Peyer's patch (tissue), 4 donors: ENCODE measurements around the gene TMEM132C.

ENCODE experiments used
- POLR2A ChIP-seq, 2 donors: fragments of 450-650 bp; IDR thresholded peaks; one replicate each; pipeline ENCODE4 v1.5.1; 2017; ENCODE audit warnings: antibody characterized with exemption in 2 of 2, mild to moderate bottlenecking in 2 of 2, moderate library complexity in 2 of 2
- TF ChIP-seq, protein P1 (sequence below), 6 experiments: fragments of 450-650 bp in 4 of 6; fragments of 200-600 bp in 2 of 6; sonication (generic) in 1 of 6; IDR thresholded peaks; one replicate each; pipeline ENCODE4 v1.5.1; 2017 to 2019; ENCODE audit warnings: antibody characterized with exemption in 6 of 6, mild to moderate bottlenecking in 3 of 6, moderate library complexity in 1 of 6

DNA sequence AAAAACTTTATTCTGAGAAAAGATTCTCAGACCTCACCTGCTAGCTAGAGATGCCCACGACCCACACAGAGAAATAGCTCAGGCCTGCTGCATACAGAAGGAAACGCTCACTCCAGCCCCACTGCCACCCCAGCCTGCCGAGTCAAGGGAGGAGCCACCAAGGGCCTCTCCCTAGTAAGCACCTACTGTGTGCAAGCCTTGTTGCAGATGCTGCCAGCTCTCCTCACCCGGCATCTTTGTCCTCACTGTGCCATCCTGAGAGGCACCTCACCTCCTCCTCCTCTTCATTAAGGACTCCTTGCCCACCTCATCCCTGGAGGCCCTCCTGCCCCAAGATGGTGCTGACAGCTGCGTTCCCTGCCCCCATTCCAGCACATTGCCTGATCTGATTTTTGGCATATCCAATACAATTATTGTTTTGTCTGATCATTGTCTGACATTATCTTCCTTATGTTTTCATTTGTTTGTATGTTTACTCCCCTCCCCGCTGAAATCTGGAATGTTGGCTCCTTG is 359.9 kb downstream of the TMEM132C start:
- TF ChIP-seq, protein P1, sequence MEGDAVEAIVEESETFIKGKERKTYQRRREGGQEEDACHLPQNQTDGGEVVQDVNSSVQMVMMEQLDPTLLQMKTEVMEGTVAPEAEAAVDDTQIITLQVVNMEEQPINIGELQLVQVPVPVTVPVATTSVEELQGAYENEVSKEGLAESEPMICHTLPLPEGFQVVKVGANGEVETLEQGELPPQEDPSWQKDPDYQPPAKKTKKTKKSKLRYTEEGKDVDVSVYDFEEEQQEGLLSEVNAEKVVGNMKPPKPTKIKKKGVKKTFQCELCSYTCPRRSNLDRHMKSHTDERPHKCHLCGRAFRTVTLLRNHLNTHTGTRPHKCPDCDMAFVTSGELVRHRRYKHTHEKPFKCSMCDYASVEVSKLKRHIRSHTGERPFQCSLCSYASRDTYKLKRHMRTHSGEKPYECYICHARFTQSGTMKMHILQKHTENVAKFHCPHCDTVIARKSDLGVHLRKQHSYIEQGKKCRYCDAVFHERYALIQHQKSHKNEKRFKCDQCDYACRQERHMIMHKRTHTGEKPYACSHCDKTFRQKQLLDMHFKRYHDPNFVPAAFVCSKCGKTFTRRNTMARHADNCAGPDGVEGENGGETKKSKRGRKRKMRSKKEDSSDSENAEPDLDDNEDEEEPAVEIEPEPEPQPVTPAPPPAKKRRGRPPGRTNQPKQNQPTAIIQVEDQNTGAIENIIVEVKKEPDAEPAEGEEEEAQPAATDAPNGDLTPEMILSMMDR (IDR thresholded peaks at IDR 0.05), result no peak
- TF ChIP-seq POLR2A (IDR thresholded peaks at IDR 0.05), result no peak
